GM23338 (cell line): ENCODE results near the gene TXLNB. TPM values are rescaled to one million over a fixed set of nuclear protein-coding genes. Genes with fewer than 3 reads are reported as not detected.

Experiments used
- ATAC-seq: fragments of 200-7000 bp; cut with Tn5 transposase; 3 replicates; pipeline ENCODE4 v1.9.1; 2020
- DNase-seq: peaks from one replicate; pipeline ENCODE4 v3.0.0-alpha.2; 2015; ENCODE audit warnings: low spot score
- H2AFZ ChIP-seq: fragments of 200-600 bp; sonication (generic); 2 replicates; pipeline ENCODE4 v1.8.0; 2016; ENCODE audit warnings: antibody characterized with exemption, mild to moderate bottlenecking, moderate library complexity
- H3F3A ChIP-seq: fragments of 200-600 bp; sonication (generic); replicated peaks from 2 replicates; pipeline ENCODE4 v1.8.0; 2017; ENCODE audit warnings: antibody characterized with exemption, mixed run types, low read depth
- H3K27ac ChIP-seq: fragments of 200-600 bp; sonication (generic); 2 replicates; pipeline ENCODE4 v1.6.1; 2016; ENCODE audit warnings: low read depth
- H3K27me3 ChIP-seq: fragments of 200-600 bp; sonication (generic); 2 replicates; pipeline ENCODE4 v1.8.0; 2016; ENCODE audit warnings: mild to moderate bottlenecking, mixed run types, moderate library complexity; ENCODE audit not compliant: insufficient read depth
- H3K36me3 ChIP-seq: fragments of 200-600 bp; sonication (generic); 2 replicates; pipeline ENCODE4 v1.8.0; 2016; ENCODE audit warnings: mild to moderate bottlenecking; ENCODE audit not compliant: insufficient read depth
- H3K4me1 ChIP-seq: fragments of 200-600 bp; sonication (generic); 2 replicates; pipeline ENCODE4 v1.8.0; 2016; ENCODE audit warnings: mild to moderate bottlenecking, moderate library complexity; ENCODE audit not compliant: insufficient read depth
- H3K4me2 ChIP-seq: fragments of 200-600 bp; sonication (generic); 2 replicates; pipeline ENCODE4 v1.7.1; 2017; ENCODE audit warnings: mixed run types
- H3K4me3 ChIP-seq: fragments of 200-600 bp; sonication (generic); 2 replicates; pipeline ENCODE4 v1.6.1; 2016; ENCODE audit warnings: mixed run types
- H3K79me2 ChIP-seq: fragments of 200-600 bp; sonication (generic); replicated peaks from 2 replicates; pipeline ENCODE4 v1.8.0; 2017; ENCODE audit warnings: mild to moderate bottlenecking; ENCODE audit not compliant: insufficient read depth
- H3K9me2 ChIP-seq: fragments of 200-600 bp; sonication (generic); 2 replicates; pipeline ENCODE4 v1.8.0; 2017; ENCODE audit not compliant: insufficient read depth
- H4K20me1 ChIP-seq: fragments of 200-600 bp; sonication (generic); replicated peaks from 2 replicates; pipeline ENCODE4 v1.8.0; 2017; ENCODE audit warnings: mild to moderate bottlenecking; ENCODE audit not compliant: insufficient read depth
- H3K27ac Mint-ChIP-seq: 2 replicates; pipeline ENCODE4 v1.8.0; 2020; ENCODE audit warnings: inconsistent platforms, mild to moderate bottlenecking, moderate library complexity, mixed read lengths
- H3K27me3 Mint-ChIP-seq: 3 replicates; pipeline ENCODE4 v1.8.0; 2022; ENCODE audit warnings: low read depth, mild to moderate bottlenecking, moderate library complexity, mixed read lengths, inconsistent platforms; ENCODE audit not compliant: insufficient read depth, poor library complexity
- H3K36me3 Mint-ChIP-seq: 3 replicates; pipeline ENCODE4 v1.8.0; 2021; ENCODE audit warnings: low read depth, mild to moderate bottlenecking, inconsistent platforms, moderate library complexity, mixed read lengths
- H3K4me1 Mint-ChIP-seq: 3 replicates; pipeline ENCODE4 v1.8.0; 2020; ENCODE audit warnings: mild to moderate bottlenecking, inconsistent platforms, mixed read lengths
- H3K4me3 Mint-ChIP-seq: 3 replicates; pipeline ENCODE4 v1.8.0; 2021; ENCODE audit warnings: moderate library complexity, mild to moderate bottlenecking, inconsistent platforms, mixed read lengths
- H3K9me3 Mint-ChIP-seq: 3 replicates; pipeline ENCODE4 v1.8.0; 2020; ENCODE audit warnings: moderate library complexity, mild to moderate bottlenecking, inconsistent platforms, mixed read lengths
- CREB1 ChIP-seq: fragments of 250-450 bp; sonication (Bioruptor Pico); IDR thresholded peaks from 2 replicates; pipeline ENCODE4 v1.5.0; 2020; ENCODE audit warnings: low read depth, mild to moderate bottlenecking, moderate library complexity
- EZH2 ChIP-seq: fragments of 200-600 bp; sonication (generic); IDR thresholded peaks from one replicate; pipeline ENCODE4 v1.8.0; 2017; ENCODE audit warnings: antibody characterized with exemption, mild to moderate bottlenecking, low read depth; ENCODE audit not compliant: unreplicated experiment
- EZH2phosphoT487 ChIP-seq: fragments of 200-600 bp; sonication (generic); IDR thresholded peaks from one replicate; pipeline ENCODE4 v1.8.1; 2018; ENCODE audit warnings: antibody characterized with exemption; ENCODE audit not compliant: unreplicated experiment
- JUNB ChIP-seq: IDR thresholded peaks from one replicate; pipeline ENCODE4 v1.6.1; 2016; ENCODE audit warnings: antibody characterized with exemption; ENCODE audit not compliant: unreplicated experiment
- NANOG ChIP-seq: IDR thresholded peaks from 2 replicates; pipeline ENCODE4 v1.6.1; 2016; ENCODE audit warnings: antibody characterized with exemption, borderline replicate concordance
- STAT1 ChIP-seq: IDR thresholded peaks from one replicate; pipeline ENCODE4 v1.6.1; 2016; ENCODE audit warnings: antibody characterized with exemption; ENCODE audit not compliant: unreplicated experiment
- ZNF331 ChIP-seq: fragments of 250-450 bp; sonication (Bioruptor Pico); IDR thresholded peaks from 2 replicates; pipeline ENCODE4 v1.5.0; 2020; ENCODE audit warnings: low read depth, mild to moderate bottlenecking, moderate library complexity
- polyA plus RNA-seq: library from polyadenylated mRNA; unstranded; fragments of >200 nt; fragmentation: Nextera tagmentation; extraction: Ambion mirVana; gene quantifications from 2 replicates; pipeline ENCODE4 v1.2.1, GENCODE V29; 2016
- total RNA-seq: library from RNA; depleted of rRNA; stranded (reverse); fragments of >200 nt; shearing (Covaris generic); gene quantifications from 2 replicates; pipeline ENCODE4 v1.2.3, GENCODE V29; 2014
- TF ChIP-seq, protein P1 (sequence below): IDR thresholded peaks from one replicate; pipeline ENCODE4 v1.6.1; 2018; ENCODE audit warnings: antibody characterized with exemption; ENCODE audit not compliant: unreplicated experiment
- TF ChIP-seq, protein P2 (sequence below): IDR thresholded peaks from 2 replicates; pipeline ENCODE4 v1.6.1; 2016; ENCODE audit warnings: antibody characterized with exemption
- TF ChIP-seq, protein P3 (sequence below), 2 experiments: fragments of 200-600 bp in 1 of 2; sonication (generic) in 1 of 2; conservative IDR thresholded peaks; 2 replicates each; pipeline versions ENCODE4 v1.5.1 to v1.6.1; 2016 to 2017; ENCODE audit warnings: antibody characterized with exemption in 2 of 2, low read depth in 2 of 2, mild to moderate bottlenecking in 2 of 2, moderate library complexity in 1 of 2

TXLNB gene
- total and polyA plus RNA-seq, 2 experiments from 2014 or later: 0.11 to 0.28 TPM

DNA sequence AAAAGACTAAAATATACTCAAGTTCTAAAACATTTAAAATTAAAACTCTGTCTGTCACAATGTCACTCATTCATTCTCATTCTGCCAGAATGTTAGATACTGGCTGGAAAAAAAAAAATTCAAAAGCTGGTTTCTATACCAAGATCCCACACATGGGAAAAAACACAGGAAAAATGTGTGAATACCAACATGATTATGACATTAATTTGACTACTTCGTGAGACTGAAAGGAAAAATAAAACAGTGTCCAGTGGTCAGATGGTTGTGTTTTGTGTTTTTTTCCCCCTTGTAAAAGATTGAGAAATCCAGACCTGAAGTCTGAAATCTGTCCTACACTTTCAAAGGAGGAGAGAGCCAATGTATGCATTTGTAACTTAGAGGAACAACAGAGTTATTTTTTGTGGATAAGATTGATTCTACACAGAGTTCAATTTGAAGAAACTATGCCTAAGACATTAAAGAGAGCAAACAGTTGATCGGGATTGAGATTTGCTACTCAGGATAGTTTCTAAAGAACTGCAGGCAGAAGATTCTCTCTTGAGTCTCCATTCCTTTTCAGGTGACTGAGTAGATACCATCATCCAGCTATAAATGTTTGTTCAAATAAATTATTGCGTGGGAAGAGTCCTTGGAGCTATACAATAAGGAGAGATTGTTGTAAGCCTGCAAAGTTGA, 39.2 kb upstream of the TXLNB start (continued):
- TF ChIP-seq, protein P1, sequence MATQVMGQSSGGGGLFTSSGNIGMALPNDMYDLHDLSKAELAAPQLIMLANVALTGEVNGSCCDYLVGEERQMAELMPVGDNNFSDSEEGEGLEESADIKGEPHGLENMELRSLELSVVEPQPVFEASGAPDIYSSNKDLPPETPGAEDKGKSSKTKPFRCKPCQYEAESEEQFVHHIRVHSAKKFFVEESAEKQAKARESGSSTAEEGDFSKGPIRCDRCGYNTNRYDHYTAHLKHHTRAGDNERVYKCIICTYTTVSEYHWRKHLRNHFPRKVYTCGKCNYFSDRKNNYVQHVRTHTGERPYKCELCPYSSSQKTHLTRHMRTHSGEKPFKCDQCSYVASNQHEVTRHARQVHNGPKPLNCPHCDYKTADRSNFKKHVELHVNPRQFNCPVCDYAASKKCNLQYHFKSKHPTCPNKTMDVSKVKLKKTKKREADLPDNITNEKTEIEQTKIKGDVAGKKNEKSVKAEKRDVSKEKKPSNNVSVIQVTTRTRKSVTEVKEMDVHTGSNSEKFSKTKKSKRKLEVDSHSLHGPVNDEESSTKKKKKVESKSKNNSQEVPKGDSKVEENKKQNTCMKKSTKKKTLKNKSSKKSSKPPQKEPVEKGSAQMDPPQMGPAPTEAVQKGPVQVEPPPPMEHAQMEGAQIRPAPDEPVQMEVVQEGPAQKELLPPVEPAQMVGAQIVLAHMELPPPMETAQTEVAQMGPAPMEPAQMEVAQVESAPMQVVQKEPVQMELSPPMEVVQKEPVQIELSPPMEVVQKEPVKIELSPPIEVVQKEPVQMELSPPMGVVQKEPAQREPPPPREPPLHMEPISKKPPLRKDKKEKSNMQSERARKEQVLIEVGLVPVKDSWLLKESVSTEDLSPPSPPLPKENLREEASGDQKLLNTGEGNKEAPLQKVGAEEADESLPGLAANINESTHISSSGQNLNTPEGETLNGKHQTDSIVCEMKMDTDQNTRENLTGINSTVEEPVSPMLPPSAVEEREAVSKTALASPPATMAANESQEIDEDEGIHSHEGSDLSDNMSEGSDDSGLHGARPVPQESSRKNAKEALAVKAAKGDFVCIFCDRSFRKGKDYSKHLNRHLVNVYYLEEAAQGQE: no peak
- TF ChIP-seq, protein P2, sequence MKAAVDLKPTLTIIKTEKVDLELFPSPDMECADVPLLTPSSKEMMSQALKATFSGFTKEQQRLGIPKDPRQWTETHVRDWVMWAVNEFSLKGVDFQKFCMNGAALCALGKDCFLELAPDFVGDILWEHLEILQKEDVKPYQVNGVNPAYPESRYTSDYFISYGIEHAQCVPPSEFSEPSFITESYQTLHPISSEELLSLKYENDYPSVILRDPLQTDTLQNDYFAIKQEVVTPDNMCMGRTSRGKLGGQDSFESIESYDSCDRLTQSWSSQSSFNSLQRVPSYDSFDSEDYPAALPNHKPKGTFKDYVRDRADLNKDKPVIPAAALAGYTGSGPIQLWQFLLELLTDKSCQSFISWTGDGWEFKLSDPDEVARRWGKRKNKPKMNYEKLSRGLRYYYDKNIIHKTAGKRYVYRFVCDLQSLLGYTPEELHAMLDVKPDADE: no peak

DNA sequence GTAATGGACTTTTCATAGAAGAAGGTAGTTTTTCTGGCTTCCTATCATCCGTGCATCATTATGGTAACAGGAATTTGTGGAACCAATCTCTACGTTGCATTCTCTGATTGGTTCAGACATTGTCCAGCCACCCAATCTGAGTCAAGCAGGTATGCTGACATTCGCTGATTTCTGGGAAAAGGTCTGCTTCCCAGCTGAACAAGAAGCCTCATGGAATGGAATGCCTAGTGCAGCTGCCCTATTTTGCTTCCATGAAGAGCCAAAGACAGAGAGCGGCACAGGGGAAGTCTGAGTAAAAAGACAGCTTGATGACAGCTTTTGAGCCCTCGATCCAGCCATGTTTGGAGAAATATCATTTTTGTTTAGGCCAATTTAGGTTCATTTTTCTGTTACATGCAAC, 38.5 kb upstream of the TXLNB start:
- Mint-ChIP-seq H3K9me3 (no peaks in the 10 kb centered on the region; the same call in 2 of the 3 replicates), H3K4me1 (peaks cover 2% of the 10 kb centered on the region; the same call in 1 of the 3 replicates), H3K4me3 (no peak overlapping the region), H3K27ac (no peak overlapping the region), H3K36me3 (no peaks in the 10 kb centered on the region; the same call in 2 of the 3 replicates), H3K27me3 (peaks cover 4% of the 10 kb centered on the region)
- no peak overlapping the region for H3K4me3 ChIP-seq
- H3K27me3 ChIP-seq: no peaks in the 10 kb centered on the region
- TF ChIP-seq NANOG: no peak
- TF ChIP-seq CREB1 (CRISPR knock-in tag): no peak
- TF ChIP-seq ZNF331 (CRISPR knock-in tag): no peak
- no peak overlapping the region for H2AFZ ChIP-seq
- no peaks in the 10 kb centered on the region for H3K36me3 ChIP-seq
- peaks cover 3% of the 10 kb centered on the region; the same call in 1 of the 2 replicates for H3K9me2 ChIP-seq
- H3F3A ChIP-seq: no peaks in the 10 kb centered on the region
- ATAC-seq: no peak
- H3K4me2 ChIP-seq: no peak overlapping the region
- no peaks in the 10 kb centered on the region for H3K79me2 ChIP-seq
- no peaks in the 10 kb centered on the region for H4K20me1 ChIP-seq
- H3K27ac ChIP-seq: no peak overlapping the region
- no peaks in the 10 kb centered on the region for H3K4me1 ChIP-seq
- no peak for DNase-seq

DNA sequence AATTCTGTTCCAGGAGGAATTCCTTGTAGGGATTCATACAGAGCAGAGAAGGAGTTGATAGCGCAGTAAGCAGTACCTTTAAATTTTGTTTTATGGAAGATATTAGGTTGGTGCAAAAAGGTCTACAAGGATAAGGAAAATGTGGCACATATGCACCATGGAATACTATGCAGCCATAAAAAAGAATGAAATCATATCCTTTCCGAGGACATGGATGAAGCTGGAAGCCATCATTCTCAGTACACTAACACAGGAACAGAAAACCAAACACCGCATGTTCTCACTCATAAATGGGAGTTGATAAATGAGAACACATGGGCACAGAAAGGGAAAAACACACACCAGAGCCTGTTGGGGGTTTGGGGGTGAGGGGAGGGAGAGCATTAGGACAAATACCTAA, 37.4 kb upstream of the TXLNB start:
- Histone ChIP-seq H3K36me3 (no peaks in the 10 kb centered on the region), H3K79me2 (no peaks in the 10 kb centered on the region), H2AFZ (no peak overlapping the region), H3F3A (no peaks in the 10 kb centered on the region), H3K4me1 (no peaks in the 10 kb centered on the region), H3K4me2 (no peak overlapping the region), H3K27me3 (no peaks in the 10 kb centered on the region), H3K27ac (no peak overlapping the region), H3K4me3 (no peak overlapping the region), H3K9me2 (peaks cover 3% of the 10 kb centered on the region; the same call in 1 of the 2 replicates), H4K20me1 (no peaks in the 10 kb centered on the region)
- no peak overlapping the region for H3K27ac Mint-ChIP-seq
- peaks cover 4% of the 10 kb centered on the region; the same call in 2 of the 3 replicates for H3K4me1 Mint-ChIP-seq
- H3K36me3 Mint-ChIP-seq: no peaks in the 10 kb centered on the region; the same call in 2 of the 3 replicates
- H3K4me3 Mint-ChIP-seq: no peak overlapping the region
- DNase-seq: no peak
- H3K27me3 Mint-ChIP-seq: peaks cover 4% of the 10 kb centered on the region
- ATAC-seq: no peak
- no peaks in the 10 kb centered on the region; the same call in 2 of the 3 replicates for H3K9me3 Mint-ChIP-seq
- TF ChIP-seq EZH2phosphoT487: no peak
- TF ChIP-seq, protein P3, sequence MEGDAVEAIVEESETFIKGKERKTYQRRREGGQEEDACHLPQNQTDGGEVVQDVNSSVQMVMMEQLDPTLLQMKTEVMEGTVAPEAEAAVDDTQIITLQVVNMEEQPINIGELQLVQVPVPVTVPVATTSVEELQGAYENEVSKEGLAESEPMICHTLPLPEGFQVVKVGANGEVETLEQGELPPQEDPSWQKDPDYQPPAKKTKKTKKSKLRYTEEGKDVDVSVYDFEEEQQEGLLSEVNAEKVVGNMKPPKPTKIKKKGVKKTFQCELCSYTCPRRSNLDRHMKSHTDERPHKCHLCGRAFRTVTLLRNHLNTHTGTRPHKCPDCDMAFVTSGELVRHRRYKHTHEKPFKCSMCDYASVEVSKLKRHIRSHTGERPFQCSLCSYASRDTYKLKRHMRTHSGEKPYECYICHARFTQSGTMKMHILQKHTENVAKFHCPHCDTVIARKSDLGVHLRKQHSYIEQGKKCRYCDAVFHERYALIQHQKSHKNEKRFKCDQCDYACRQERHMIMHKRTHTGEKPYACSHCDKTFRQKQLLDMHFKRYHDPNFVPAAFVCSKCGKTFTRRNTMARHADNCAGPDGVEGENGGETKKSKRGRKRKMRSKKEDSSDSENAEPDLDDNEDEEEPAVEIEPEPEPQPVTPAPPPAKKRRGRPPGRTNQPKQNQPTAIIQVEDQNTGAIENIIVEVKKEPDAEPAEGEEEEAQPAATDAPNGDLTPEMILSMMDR (conservative IDR thresholded peaks at IDR 0.05; ENCODE audit: low read depth in 2 of 2): no peak
- TF ChIP-seq EZH2: no peak
- TF ChIP-seq JUNB: no peak
- TF ChIP-seq ZNF331 (CRISPR knock-in tag): no peak
- TF ChIP-seq, protein P2: no peak
- no peak for TF ChIP-seq STAT1
